GM12864 (cell line): ENCODE measurements around the gene TRPC4.
A peak's percentile ranks its signal among the peaks of the same experiment; 100 is the strongest.

Source experiments
- DNase-seq: peaks from one replicate; pipeline ENCODE4 v3.0.0-alpha.2; 2011; ENCODE audit warnings: low read depth
- H3K4me3 ChIP-seq: 2 replicates; pipeline ENCODE4 v1.5.1; 2011; ENCODE audit warnings: mild to moderate bottlenecking, low read depth, low read length, control low read depth
- TF ChIP-seq, protein P1 (sequence below): IDR thresholded peaks from 2 replicates; pipeline ENCODE4 v1.5.1; 2011; ENCODE audit warnings: low read depth, mild to moderate bottlenecking, moderate library complexity, low read length, control low read depth, inconsistent platforms; ENCODE audit errors: missing control alignments

TRPC4 gene

DNA sequence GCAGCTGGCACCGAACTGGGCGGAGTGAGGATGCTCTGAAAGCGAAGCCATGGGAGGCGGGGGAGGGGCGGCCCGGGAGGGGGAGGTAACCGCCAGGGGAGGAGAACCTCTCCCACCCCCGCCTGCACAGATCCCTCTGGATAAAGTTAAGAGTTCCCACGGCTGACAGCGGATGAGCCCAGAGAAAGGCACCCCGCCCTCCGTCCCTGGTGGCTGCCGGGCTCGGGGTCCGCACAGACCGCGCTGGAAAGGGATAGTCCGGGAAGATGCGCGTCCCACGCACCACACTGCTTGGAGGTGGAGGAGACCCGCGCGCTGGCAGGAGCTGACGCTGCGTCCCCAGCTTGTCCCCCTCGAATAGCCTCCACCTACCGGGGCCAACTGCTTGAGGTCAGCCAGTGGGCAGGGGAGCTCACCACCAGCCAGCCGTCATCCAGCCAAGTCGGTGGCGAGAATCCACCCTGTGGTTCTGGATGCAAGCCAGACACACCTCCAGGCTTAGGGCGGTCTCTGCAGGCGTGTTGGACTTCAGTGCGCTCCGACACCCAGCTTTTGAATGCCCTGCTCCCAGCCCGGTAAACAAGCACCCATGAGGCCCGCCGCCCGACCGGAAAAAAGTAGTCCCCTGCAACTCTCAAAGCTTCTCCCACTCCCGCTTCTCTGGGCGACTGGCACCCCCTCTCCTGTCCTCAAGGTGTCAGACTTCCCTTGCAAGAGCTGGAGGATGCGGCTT lies at the start of gene TRPC4:
TRPC4 (minus strand) TSS at position 17 of the 733 bp plus-strand sequence. CDS start 86,439 bp downstream, outside the sequence.
- TF ChIP-seq, protein P1, sequence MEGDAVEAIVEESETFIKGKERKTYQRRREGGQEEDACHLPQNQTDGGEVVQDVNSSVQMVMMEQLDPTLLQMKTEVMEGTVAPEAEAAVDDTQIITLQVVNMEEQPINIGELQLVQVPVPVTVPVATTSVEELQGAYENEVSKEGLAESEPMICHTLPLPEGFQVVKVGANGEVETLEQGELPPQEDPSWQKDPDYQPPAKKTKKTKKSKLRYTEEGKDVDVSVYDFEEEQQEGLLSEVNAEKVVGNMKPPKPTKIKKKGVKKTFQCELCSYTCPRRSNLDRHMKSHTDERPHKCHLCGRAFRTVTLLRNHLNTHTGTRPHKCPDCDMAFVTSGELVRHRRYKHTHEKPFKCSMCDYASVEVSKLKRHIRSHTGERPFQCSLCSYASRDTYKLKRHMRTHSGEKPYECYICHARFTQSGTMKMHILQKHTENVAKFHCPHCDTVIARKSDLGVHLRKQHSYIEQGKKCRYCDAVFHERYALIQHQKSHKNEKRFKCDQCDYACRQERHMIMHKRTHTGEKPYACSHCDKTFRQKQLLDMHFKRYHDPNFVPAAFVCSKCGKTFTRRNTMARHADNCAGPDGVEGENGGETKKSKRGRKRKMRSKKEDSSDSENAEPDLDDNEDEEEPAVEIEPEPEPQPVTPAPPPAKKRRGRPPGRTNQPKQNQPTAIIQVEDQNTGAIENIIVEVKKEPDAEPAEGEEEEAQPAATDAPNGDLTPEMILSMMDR: peak; percentile 8
- no peak for DNase-seq
- no peak within 1 kb of the TSS for H3K4me3 ChIP-seq

DNA sequence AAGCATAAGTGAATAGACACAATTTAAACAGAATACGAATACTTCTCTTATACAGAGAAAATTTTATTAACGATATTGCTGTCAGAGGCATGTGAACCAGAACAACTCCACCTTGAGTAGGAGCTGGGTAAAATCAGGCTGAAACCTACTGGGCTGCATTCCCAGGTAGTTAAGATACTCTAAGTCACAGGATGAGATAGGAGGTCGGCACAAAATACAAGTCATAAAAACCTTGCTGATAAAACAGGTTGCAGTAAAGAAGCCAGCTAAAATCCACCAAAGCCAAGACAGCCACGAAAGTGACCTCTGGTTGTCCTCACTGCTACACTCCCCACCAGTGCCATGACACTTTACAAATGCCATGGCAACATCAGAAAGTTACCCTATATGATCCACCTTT lies 49.2 kb upstream of the TRPC4 start:
- TF ChIP-seq, protein P1: no peak
- no peak overlapping the region for H3K4me3 ChIP-seq
- DNase-seq: no peak

DNA sequence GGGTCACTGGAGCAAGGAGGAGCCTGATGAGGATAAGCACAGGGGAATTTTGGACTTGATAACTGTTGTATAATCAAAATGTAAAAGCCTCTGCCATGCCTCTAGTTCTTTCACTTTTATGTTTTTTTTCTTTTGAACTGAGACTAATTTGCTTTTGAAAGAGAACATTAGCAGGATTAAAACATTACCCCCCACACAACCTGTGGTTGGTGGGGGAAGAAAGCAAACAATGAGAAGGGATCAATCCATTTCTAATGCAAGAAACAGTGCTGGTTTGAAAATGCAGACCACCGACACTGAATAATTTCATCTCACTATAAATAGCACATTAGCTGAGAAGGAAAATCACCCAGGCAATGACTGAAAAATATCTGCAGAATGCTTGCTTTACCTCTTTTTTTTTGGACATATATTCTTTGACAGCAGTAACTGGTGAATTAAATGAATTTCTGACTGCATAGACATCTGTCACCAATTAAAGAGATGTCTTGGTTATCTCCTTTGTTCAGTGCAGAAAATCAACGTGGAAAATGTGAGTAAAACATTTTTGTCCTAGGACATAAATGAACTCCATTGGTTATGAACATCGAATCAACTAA lies 48.6 kb upstream of the TRPC4 start:
- no peak for DNase-seq
- H3K4me3 ChIP-seq: no peak overlapping the region
- TF ChIP-seq, protein P1: no peak

DNA sequence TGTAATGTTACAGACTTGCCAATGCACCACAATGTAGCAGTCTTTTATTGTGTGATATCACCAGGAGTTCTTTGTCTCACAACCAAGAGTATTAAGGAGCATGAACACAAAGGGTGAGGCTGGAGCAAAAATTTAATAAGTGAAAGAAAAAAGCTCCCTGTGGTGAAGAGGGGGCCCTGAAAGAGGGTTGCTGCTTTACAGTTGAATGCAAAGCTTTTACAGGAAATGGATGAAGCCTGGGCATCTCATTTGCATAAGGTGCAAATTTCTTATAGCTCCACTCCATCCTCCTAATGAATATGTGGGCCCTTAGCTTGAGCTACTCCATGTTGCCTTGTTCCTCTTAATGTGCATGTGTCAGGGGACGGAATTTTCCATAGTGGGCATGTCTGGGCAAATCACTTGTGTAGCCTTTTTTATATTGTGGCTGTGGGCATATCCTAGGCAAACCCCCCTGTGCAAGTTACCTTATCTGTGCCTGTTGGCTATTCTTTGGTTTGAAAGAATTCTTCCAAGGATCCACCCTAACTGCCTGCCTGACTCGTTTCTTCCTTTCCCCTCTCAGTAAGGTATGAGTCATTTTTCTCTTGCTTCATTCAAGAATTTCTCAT lies 45.3 kb upstream of the TRPC4 start:
- TF ChIP-seq, protein P1: no peak
- no peak for DNase-seq
- no peak overlapping the region for H3K4me3 ChIP-seq

DNA sequence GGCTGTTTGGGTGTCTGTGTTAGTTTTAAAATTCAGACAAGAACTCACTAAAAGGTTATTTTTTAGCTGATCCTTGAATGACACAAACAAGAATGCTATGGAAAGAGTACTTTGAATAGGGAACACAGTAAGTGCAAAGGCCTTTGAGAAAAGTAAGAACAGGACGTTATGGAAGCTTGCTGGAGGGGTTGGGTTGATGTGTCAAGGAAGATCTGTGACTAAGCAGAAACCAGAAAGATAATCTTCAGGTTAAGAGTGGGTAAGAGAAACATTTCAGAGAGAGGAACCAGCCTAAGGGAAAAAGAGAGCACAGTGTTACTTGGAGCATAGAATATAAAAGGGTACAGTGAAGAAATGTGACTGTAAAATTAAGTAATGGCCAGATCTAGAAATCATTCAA lies 41.2 kb upstream of the TRPC4 start:
- H3K4me3 ChIP-seq: no peak overlapping the region
- TF ChIP-seq, protein P1: no peak
- no peak for DNase-seq

DNA sequence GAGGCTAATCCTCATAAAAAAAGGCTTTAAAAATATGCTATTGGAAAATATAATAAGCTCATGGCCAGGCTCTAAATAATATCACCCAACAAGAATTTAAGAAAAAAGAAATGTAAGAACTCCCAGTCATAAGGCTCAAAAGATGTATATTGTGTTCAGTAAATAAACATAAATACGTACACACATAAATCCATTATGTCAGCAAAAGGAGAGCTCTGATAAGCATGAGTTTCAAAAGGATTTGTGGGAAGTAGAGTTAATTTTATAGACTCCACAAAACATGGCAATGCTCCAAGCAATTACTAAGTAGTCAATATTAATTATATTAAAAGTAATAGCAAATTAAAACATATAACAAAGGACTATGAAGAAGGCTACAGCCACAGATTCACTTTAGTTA lies 37.3 kb upstream of the TRPC4 start:
- no peak overlapping the region for H3K4me3 ChIP-seq
- DNase-seq: no peak
- TF ChIP-seq, protein P1: no peak
